HG03342 (cell line): Measurements from ENCODE around the gene PNLIPRP3.

Experiments
- ATAC-seq: cut with Tn5 transposase; IDR thresholded peaks from one replicate; pipeline ENCODE4 v1.9.1; 2021; ENCODE audit warnings: mild to moderate bottlenecking, moderate library complexity; ENCODE audit not compliant: unreplicated experiment

PNLIPRP3 gene

DNA sequence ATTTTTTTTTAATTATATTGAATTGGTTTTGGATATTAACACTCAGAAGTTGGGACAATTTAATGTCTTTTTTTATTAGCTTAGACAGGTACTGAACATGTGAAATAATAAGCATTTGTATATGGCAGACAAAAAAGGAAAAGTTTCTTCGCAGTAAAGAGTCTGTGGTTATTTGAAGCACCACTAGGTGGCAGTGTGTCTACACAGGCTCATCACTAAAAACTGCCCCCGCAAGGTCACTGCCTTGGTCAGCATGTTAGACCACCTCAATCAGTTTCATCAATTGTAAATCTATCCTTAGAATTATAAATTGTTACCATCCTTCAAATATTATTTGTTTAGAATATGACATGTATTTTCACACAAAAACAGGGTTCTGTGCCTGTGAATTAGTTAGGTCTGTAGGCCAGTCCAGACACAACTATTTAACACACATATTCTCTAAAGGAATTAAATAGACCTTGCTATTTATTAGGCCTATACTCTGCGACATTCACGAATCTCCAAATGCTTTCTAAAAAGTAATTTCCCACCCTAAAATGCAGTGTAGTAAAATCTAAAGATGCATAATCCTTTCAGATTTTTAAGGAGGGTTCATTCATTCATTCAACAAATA lies 17.0 kb downstream of the PNLIPRP3 start:
- ATAC-seq, result peak; percentile 93

DNA sequence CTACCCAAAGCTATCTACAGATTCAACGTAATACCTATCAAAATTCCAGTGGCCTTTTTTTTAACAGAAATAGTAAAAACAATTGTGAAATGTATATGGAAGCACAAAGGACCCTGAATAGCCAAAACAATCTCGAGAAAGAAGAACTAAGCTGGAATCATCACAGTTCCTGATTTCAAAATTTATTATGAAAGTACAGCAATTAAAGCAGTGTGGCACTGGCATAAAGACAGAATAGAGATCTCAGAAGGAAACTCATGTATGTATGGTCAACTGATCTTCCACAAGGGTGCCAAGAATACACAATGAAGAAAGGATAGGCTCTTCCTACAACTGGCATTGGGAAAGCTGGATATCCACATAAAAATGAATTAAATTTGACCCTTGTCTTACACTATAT lies 23.2 kb downstream of the PNLIPRP3 start:
- no peak for ATAC-seq

DNA sequence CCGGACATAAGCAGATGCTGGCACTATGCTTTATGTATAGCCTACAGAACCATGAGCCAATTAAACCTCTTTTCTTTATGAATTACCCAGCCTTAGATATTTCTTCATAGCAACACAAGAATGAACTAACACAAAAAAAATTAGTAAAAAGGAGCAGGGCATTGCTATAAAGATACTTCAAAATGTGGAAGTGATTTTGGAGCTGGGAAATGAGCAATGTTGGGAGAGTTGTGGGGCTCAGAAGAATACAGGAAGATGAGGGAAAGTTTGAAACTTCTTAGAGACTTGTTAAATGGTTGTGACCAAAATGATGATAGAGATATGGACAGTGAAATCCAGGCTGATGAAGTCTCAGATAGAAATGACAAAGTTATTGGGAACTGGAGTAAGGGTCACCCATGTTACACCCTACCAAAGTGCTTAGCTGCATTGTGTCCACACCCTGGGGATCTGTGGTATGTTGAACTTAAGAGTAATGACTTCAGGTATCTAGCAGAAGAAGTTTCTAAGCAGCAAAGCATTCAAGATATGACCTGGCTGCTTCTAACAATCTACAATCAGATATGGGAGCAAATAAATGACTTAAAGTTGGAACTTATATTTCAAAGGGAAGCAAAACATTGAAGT lies 24.2 kb downstream of the PNLIPRP3 start:
- ATAC-seq, result no peak

DNA sequence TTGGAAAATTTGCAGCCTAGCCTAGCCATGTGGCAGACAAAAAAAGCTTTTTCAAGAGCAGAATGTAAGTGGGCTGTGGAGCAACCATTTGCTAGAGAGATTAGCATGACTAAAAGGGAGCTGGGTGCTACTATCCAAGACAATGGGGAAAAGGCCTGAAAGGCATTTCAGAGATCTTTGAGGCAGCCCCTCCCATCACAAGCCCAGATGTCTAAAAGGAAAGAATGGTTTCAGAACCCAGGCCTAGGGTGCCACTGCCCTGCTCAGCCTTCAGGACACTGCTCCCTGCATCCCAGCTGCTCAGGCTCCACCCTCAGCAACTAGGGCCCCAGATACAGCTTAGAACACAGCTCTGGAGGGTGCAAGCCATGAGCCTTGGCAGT lies 24.7 kb downstream of the PNLIPRP3 start:
- ATAC-seq, result no peak

DNA sequence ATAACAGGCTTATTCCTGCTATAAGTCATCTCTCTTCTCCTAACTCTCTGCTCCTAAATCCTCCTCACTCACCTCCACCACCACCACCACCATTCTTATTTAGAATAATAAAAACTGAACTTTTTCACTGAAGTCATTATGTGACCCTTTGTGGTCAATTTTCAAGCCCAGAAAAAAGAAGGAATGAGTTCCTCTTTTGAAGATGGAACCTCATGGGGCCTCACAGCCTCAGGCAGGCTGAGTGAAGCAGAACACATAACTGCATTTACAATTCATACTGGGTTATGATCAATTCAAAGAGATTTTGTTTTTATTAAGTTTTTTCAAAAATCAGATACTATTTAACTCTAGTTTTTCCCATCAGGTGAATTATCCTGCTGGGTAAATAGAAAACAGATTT lies 29.8 kb downstream of the PNLIPRP3 start:
- ATAC-seq, result no peak

DNA sequence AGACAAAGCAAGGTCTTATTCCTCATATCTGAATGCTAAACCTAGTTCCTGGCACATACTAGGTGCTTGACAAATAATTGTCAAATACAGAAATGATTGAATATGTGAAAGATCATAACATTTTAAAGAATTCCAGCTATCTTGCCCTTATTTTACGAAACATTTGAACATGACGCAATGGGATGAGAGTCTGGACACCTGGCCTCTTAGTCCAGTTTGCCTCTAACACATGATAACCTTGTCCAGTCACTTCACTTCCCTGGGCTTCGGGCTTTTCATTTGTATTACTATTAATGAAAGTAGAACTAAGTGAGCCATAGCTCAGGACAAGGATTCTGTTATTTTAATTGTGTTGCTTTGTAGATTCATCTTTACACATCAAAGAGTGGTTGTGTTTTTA lies 32.6 kb downstream of the PNLIPRP3 start:
- ATAC-seq, result no peak

DNA sequence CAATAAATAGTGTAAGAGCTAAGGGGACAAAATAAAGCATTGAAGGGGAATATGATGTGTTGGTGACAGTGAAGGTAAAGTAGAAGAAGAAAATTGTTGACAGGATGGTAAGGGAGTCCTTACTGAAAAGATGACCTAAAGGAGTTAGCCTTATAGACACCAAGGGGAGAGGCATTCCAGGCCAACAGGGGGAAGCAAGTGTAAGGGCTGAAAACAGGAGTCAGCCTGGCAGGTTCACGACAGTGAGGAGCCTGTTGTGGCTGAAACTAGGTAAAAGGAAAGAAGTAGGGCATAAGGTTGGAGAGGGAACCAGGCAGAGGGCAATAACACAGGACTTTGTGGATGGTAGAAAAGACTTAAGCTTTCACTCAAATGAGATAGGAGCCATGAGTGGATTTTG lies 34.0 kb downstream of the PNLIPRP3 start:
- no peak for ATAC-seq

DNA sequence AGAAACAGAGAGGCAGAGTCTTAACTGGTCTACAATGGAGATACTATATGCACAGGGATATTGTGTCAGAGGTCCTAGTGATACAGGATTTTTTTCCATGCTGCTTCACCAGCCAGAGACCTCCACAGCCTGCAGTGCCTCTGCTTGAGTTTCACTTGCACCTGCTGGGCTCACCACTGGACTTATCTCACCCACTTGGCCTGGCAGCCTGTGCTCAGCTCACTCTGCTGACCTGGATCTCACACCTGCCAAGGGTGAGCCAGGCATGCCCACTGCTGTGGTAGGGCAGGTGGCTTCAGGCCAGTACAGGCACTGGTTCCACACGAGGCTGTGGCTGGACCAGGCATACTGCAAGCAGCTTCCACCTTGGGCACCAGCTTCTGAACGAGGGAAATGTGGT lies 36.6 kb downstream of the PNLIPRP3 start:
- ATAC-seq, result no peak

DNA sequence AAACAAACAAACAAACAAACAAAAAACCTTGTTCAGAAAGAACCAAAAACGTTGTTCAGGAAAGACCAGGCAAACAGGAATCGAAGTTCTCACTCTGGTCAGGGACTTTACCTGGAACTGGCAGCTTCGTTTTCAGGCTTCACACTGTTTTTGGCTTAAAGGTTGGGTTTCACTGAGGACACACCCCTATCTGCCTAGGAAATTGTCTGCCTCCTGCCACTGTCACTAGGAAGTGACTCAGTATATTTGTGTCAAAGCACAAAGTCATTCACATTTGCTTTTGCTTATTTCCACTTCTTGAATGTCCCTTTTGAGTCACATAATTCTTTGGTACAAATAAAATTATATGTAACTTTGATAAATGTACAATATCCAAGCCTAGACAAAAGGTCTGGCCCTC lies 37.9 kb downstream of the PNLIPRP3 start:
- no peak for ATAC-seq

DNA sequence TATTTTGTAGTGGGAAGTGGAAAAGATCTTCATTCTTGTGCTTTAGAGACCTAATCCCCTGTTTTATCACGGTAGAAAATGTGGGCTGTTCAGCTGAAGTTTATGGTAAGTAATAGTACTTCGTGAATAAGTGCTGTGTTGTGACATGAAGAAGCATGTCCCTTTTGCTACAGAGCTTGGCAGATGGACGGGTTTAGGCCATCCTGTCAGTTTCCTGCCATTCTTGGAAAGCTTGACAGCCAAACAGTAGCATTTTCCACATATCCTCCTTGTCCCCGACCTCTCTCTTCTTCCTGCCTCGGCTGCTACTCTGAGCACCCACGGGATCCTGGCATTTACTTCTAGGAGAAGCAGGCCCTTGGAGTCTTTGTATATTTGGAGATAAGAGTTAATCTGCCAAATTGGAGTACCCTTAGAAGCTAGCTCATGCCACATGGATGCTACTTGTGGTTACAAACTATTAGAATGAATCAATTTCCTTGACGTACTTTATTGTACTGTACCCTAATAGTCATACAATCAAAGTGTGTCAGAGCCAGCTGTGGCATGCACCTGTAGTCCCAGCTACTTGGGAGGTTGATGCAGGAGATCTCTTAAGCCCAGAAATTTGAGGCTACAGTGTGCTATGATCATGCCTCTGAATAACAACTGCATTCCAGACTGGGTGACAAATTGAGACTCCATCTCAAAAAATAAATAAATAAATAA lies 39.2 kb downstream of the PNLIPRP3 start:
- no peak for ATAC-seq

DNA sequence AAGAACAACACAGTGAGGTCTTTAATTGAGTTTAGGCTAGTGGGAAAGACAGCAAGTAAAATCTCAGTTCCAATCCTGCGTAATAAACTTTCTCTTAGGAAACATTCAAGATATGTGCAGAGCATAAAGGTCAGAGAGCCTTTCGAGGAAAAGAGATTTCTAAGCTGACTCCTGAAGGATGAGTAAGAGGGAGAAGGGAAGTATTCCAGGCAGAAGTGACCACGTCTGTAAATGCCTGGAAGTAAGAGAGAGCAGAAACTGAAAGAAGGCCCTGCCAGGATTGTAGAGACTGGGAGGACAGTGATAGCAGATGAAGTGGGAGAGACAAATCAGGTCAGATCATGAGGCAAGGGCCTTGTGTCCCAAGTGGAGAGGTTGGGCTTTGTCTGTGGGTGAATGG lies 41.8 kb downstream of the PNLIPRP3 start:
- ATAC-seq, result no peak

DNA sequence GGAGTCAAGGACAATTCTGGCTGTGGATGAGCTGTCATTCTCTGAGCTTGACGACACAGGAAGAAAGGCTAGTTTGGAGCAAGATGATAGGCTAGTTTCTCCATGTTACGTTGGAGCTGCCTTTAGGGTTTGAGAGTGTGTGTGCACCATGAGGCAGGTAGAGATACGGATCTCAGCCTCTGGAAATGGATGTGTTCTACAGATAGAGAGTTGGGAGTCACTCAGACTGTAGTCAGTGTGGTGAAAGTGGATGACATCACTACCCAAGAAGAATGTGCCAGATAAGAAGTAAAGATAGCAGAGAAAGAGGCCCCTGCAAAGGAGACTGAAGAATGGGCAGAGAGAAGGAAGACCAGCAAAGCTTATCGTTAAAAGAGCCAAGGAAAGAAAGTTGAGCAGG lies 42.4 kb downstream of the PNLIPRP3 start:
- ATAC-seq, result no peak

DNA sequence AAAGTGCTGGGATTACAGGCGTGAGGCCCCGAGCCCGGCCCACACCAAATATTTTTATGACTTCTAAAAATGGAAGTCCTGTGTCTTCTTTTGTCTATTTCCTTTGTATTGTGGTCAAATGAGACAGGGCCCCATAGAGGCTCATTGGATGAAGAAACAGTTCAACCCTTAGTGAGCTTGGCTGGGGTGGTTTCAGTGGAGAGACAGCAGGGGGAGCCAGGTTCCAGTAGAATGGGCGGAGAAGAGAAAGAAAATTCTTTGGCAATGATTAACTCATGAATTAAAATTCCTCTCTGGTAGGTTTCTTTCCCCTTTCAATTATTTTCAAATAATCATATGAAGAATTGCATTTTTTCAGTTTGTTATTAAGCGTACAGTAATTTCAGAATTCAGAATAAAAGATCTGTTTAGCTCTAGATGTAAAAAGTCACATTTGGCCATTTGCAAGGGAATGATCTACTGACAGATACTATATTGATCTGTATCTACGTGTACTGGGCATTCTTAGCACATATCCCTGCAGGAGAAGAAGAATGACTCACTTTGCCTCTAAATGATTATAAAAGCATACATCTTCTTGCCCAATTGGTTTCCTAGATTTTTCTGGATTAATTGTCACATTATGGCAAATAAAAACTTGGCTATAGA lies 43.2 kb downstream of the PNLIPRP3 start:
- ATAC-seq, result no peak

DNA sequence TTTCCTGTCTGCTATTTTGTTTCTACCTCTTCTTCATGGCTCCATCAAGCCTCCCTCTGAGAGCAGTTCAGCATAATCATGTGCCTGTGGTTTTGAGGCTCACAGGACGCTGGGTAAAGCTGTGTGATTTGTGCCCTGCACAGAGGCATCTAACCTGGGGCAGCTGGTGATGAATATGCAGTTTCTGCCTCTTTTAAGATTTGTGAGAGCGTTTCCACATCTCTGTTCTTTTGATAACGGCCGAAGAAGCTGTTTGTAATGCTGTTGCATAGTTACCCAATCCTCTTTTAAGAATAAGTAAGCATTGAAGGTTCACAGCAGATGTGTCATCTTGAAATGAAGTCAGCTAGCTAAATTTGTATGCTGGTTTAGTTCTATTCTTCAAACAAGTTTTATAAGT lies 45.2 kb downstream of the PNLIPRP3 start:
- ATAC-seq, result no peak

DNA sequence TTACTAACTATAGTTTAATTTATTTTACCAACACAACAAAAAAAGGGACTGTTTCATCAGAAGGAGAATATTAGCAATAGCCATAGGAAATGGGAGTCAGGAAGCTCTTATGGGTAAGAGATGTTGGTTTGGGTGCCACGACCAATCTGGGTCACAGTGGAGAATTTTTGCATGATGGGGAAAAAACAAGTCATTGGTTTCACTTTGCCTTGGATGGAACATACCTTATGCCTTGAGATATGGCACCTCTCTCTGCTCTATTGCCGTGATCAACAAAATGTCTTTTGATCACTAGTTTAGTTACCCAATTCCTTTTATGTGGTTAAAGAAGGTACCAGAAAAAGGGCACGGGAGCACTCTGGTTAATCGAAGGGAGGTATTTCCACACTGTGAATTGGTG lies 48.2 kb downstream of the PNLIPRP3 start:
- no peak for ATAC-seq

DNA sequence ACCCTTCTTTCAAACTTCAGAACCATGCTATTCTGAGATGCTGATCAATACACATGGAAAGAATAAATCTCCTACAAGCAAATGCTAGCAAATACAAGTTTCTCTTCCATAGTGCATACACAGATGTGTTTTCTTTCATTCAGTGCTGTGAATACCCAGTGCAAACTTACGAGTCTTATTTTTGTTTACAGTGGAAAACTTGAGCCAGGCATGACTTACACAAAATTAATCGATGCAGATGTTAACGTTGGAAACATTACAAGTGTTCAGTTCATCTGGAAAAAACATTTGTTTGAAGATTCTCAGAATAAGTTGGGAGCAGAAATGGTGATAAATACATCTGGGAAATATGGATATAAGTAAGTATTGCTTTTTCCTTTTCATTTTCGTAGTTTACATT lies 48.8 kb downstream of the PNLIPRP3 start:
- no peak for ATAC-seq

DNA sequence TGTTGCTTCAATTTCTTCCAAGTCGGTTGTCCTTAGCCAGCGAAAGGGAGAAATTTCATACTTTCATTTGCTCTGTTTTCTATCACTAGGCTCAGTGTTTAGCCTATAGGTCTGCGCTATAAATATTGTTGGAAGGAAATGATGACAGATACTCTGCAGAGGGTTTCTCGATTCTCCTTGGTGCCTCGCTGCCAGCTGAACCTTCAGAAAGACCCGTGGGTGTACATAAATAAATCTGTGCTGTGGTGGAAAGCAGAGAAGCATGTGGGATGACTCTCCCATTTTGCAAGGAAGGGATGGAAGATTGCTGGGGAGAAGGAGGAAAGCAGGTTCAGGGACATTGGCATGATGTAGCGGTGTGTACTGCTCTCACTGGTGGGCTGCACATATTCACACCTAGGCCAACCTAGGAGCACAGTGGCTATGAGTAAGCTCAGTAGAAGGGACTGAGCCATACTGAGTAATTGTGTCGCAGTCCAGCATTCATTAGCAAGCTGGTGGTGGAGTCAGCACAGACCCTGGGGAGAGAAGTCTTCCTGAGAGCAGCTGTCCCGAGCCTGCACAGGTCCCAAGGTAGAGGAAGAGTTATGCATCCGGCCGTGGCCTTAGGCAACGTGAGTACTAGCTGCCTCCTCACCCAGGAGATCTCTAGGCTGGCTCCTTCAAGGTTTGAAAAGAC lies 50.5 kb downstream of the PNLIPRP3 start:
- ATAC-seq, result no peak

DNA sequence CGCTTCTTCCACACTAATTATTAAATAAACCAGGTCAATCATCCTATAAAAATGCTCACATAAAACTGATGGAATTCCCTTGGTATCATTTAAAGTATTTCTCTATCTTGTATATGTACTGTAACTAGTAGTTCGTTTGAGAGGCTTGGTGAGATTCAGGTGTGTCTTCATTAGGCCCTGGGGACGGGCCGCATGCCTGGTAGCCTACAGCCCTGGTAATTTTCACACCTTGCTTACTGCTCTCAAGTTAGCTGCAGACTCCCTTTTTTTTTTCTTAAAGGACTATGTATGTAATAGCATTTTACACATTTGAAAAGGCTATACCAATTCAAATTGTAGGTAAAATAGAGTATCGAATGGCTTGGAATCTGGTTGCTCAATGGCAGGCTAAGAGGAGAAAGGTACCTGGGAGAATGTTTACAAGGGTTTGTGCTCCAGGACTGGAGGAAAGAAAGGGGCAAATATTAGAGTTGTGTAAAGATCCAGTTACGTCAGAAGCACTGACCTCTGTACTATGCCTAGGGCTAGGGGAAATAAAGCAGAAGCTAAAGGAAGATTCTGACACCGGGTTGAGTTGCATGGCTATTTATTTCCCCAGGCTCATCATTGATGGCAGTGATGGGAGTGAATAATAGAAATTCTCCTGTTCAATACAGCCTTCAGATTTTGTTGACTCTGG lies 59.3 kb downstream of the PNLIPRP3 start:
- no peak for ATAC-seq

DNA sequence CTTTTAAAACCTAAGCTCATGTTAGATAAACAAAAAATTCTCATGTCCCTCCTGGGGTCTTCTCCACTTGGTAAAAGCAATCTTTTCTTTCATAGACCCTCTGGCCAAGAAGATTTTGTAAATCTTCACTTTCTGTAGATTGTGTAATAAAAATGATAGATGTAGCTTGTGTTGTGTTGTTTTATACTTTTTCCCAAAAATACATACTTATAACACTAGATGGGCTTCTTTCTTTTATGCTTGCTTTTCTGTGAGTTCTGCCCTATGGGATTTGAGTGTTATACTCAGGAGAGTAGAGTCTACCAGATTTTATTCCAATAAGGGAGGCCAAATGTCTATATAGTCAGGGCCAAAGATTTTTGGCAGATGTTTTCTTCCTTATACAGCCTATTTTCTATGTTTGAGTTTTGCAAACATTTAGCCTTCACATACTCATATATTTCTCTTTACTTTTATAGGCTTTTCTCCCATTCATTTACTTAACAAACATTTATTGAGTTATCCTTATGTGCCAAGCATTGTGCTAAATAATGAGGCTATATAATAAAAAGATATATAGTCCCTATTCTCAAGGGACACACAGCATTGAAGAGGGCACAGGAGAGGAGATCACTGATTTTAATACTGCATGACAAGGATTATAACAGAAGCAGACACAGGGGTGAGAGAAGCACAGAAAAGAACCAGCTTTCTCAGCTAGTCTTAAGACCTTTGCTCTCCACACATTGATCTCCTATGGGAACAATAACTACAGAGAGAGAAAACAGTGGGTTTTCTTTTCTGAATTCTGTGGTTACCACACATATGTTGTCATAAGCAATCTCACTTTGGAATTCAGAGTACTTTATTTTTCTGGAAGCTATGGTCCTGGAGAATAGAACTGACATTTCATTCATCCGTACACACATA lies 60.1 kb downstream of the PNLIPRP3 start:
- ATAC-seq, result no peak

DNA sequence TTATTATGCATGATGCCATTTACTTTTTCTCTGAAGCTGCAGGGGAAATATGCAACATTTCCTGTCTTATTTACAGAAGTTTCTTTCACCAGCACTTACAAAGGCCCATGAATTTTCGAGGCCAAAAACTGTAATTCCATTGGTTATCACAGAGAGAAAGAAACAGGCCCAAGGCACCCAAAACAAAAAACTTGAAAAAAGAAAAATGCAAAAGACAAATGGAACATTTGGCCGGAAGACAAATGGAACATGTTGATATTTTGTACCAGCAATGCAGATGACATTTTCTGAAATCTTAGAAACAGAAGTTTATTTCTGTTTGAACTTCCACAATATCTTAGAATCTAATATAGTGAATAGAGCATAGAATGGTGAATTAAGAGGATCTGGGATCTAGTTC lies 61.8 kb downstream of the PNLIPRP3 start:
- no peak for ATAC-seq
